MCF 10A (cell line): ENCODE measurements around the gene WDR5. TPM values are rescaled to one million over a fixed set of nuclear protein-coding genes. Genes with fewer than 3 reads are reported as not detected.

ENCODE experiments used
- BruUV-seq: library from RNA; stranded (reverse); fragments of 400-500 nt; replicated peaks from 2 replicates; lab custom pipeline; 2021; lab: Mats Ljungman, UMichigan
- CTCF ChIA-PET: fragments of 300-600 bp; sonication (Branson Sonifier 250); formaldehyde crosslinking; extraction: SDS; loops from one replicate; lab custom pipeline; 2021; ENCODE audit warnings: antibody characterized with exemption, inconsistent platforms; lab: Yijun Ruan, JAX
- POLR2A ChIA-PET: fragments of 300-600, 350-650 bp; sonication (Branson Sonifier 250); formaldehyde crosslinking; extraction: SDS; loops from one replicate; lab custom pipeline; 2020; ENCODE audit warnings: antibody characterized with exemption, inconsistent platforms; lab: Yijun Ruan, JAX
- DNase-seq: peaks from one replicate; pipeline ENCODE4 v3.0.0-alpha.2; 2018; ENCODE audit not compliant: unreplicated experiment
- H3K27ac Mint-ChIP-seq: one replicate; pipeline ENCODE4 v1.8.0; 2022; ENCODE audit warnings: mild to moderate bottlenecking, low read depth, mixed read lengths; ENCODE audit not compliant: unreplicated experiment
- H3K27me3 Mint-ChIP-seq: one replicate; pipeline ENCODE4 v1.8.0; 2022; ENCODE audit warnings: mixed read lengths; ENCODE audit not compliant: insufficient read depth, unreplicated experiment
- H3K36me3 Mint-ChIP-seq: one replicate; pipeline ENCODE4 v1.8.0; 2022; ENCODE audit warnings: mild to moderate bottlenecking, moderate library complexity, mixed read lengths; ENCODE audit not compliant: insufficient read depth, unreplicated experiment
- H3K4me1 Mint-ChIP-seq: one replicate; pipeline ENCODE4 v1.8.0; 2022; ENCODE audit warnings: mixed read lengths; ENCODE audit not compliant: insufficient read depth, unreplicated experiment
- H3K4me3 Mint-ChIP-seq: one replicate; pipeline ENCODE4 v1.8.0; 2022; ENCODE audit warnings: mild to moderate bottlenecking, moderate library complexity, mixed read lengths; ENCODE audit not compliant: unreplicated experiment
- H3K9me3 Mint-ChIP-seq: one replicate; pipeline ENCODE4 v1.8.0; 2022; ENCODE audit warnings: mixed read lengths; ENCODE audit not compliant: unreplicated experiment
- CTCF ChIP-seq: fragments of 200-600 bp; IDR thresholded peaks from one replicate; pipeline ENCODE4 v1.8.0; 2022; ENCODE audit warnings: antibody characterized with exemption, mild to moderate bottlenecking; ENCODE audit not compliant: unreplicated experiment
- intact Hi-C: fragments of 100-400 bp; cut with micrococcal nuclease; formaldehyde crosslinking; loops from 2 replicates; pipeline ENCODE4 v1.14.1; 2022
- total RNA-seq: library from RNA; stranded (reverse); gene quantifications from 2 replicates; pipeline ENCODE4 v1.2.3, GENCODE V29; 2022

The WDR5 gene
- total RNA-seq, 1 experiment from 2014 or later, result 43.8 TPM

GRCh38 chr9:134187891-134188385, 52.1 kb downstream of the WDR5 start:
- Mint-ChIP-seq H3K27me3 (peaks cover 29% of the 10 kb centered on the region), H3K27ac (no peak overlapping the region), H3K9me3 (peaks cover under 1% of the 10 kb centered on the region), H3K36me3 (peaks cover 6% of the 10 kb centered on the region), H3K4me1 (no peaks in the 10 kb centered on the region), H3K4me3 (no peak overlapping the region)
- BruUV-seq, result no TSS peak
- intact Hi-C loops, result no loop called here
- ChIA-PET CTCF (interaction anchor here (0.8 kb wide), 1 partner anchor 262 kb away, joined by 3 read pairs; no protein-coding TSS in a partner anchor), POLR2A (no interaction called here)
- no peak for DNase-seq
- no peak for TF ChIP-seq CTCF

GRCh38 chr9:134188386-134189144, 52.7 kb downstream of the WDR5 start:
- peaks cover 6% of the 10 kb centered on the region for H3K36me3 Mint-ChIP-seq
- no peak for DNase-seq
- no peaks in the 10 kb centered on the region for H3K9me3 Mint-ChIP-seq
- peaks cover 29% of the 10 kb centered on the region for H3K27me3 Mint-ChIP-seq
- intact Hi-C loops, result no loop called here
- H3K4me1 Mint-ChIP-seq, result no peaks in the 10 kb centered on the region
- no peak for TF ChIP-seq CTCF
- BruUV-seq, result no TSS peak
- POLR2A ChIA-PET, result no interaction called here
- H3K4me3 Mint-ChIP-seq, result no peak overlapping the region
- CTCF ChIA-PET, result no interaction called here
- no peak overlapping the region for H3K27ac Mint-ChIP-seq

- no peak overlapping the region for H3K4me3 Mint-ChIP-seq
- POLR2A ChIA-PET, result interaction anchor here (0.6 kb wide), 1 partner anchor 182 kb away, joined by 3 read pairs; no protein-coding TSS in a partner anchor
- CTCF ChIA-PET, result no interaction called here
Measured at GRCh38 chr9:134189145-134189469, 53.2 kb downstream of the WDR5 start.

More at GRCh38 chr9:134189145-134189469, 53.2 kb downstream of the WDR5 start:
- no peaks in the 10 kb centered on the region for H3K4me1 Mint-ChIP-seq
- no peak overlapping the region for H3K27ac Mint-ChIP-seq
- TF ChIP-seq CTCF, result no peak
- no peak for DNase-seq
- H3K27me3 Mint-ChIP-seq, result peaks cover 29% of the 10 kb centered on the region
- no peaks in the 10 kb centered on the region for H3K9me3 Mint-ChIP-seq
- intact Hi-C loops, result no loop called here
- no TSS peak for BruUV-seq
- H3K36me3 Mint-ChIP-seq, result peaks cover 6% of the 10 kb centered on the region
